ENCODE results near the gene CHST8. TPM values are rescaled to one million over a fixed set of nuclear protein-coding genes. Genes with fewer than 3 reads are reported as not detected.
"Not testable (repeated sequence)": the region's sequence is repeated elsewhere in the genome, so short reads cannot be mapped to it uniquely, and the experiment has no call there.

Gene CHST8
- total RNA-seq, 1 experiment from 2014 or later: not detected

DNA sequence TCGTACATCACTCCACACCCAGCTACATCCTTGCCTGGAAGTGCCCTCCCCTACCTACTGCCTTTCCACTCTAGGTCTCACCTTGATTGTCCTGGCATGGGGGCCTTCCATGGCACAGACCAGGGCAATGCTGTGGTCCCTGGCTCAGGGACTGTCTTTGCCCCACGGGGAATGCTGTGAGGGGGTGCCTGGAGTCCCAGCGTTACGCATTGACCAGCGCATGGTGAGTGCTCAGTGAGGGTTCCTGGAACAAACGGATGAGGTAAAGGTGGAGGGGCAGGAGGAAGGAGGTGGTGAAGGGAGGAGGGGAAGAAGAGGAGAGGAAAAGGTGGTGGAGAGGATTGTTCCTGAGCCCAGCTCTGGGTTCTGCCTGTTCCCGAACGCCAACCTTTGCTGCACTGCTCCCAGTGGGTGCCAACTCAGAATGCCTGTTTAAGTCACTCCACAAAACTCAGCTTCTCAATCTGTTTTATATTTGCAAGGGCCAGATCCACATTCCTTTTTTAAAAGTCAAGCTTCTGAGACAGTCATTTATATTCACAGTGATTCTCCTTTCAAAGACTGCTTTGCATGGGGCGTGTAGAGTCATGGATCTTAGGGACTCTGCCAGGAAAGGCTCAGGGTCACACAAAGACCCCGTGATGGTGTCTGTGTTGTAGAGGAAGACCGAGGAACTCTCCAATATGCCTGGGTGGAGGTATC is 40.8 kb downstream of the CHST8 start:
- H3K36me3 ChIP-seq (ENCODE audit: control insufficient read depth, insufficient read depth, low read length): no peaks in the 10 kb centered on the region
- Mint-ChIP-seq H3K9me3 (ENCODE audit: unreplicated experiment) (no peaks in the 10 kb centered on the region), H3K36me3 (ENCODE audit: insufficient read depth, unreplicated experiment) (no peaks in the 10 kb centered on the region), H3K27ac (ENCODE audit: unreplicated experiment) (no peak overlapping the region), H3K4me1 (ENCODE audit: low read depth, unreplicated experiment) (no peaks in the 10 kb centered on the region), H3K27me3 (ENCODE audit: insufficient read depth, unreplicated experiment) (peaks cover 14% of the 10 kb centered on the region), H3K4me3 (ENCODE audit: unreplicated experiment) (no peak overlapping the region)
- intact Hi-C loops (cut with micrococcal nuclease; ENCODE audit: unreplicated experiment): no loop called here
- POLR2A ChIA-PET: no interaction called here
- H3K9me3 ChIP-seq: no peaks in the 10 kb centered on the region
- CTCF ChIA-PET: no interaction called here
- BruUV-seq (replicated peaks): no TSS peak
- no peak overlapping the region for H3K4me3 ChIP-seq (ENCODE audit: low read depth, low read length)
- no peaks in the 10 kb centered on the region; the same call in 1 of the 2 replicates for H3K27me3 ChIP-seq (replicated peaks; ENCODE audit: control insufficient read depth, insufficient read depth, low read length)
- TF ChIP-seq, protein P1, sequence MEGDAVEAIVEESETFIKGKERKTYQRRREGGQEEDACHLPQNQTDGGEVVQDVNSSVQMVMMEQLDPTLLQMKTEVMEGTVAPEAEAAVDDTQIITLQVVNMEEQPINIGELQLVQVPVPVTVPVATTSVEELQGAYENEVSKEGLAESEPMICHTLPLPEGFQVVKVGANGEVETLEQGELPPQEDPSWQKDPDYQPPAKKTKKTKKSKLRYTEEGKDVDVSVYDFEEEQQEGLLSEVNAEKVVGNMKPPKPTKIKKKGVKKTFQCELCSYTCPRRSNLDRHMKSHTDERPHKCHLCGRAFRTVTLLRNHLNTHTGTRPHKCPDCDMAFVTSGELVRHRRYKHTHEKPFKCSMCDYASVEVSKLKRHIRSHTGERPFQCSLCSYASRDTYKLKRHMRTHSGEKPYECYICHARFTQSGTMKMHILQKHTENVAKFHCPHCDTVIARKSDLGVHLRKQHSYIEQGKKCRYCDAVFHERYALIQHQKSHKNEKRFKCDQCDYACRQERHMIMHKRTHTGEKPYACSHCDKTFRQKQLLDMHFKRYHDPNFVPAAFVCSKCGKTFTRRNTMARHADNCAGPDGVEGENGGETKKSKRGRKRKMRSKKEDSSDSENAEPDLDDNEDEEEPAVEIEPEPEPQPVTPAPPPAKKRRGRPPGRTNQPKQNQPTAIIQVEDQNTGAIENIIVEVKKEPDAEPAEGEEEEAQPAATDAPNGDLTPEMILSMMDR (IDR thresholded peaks at IDR 0.05; ENCODE audit: insufficient read depth in 1 of 2, low read depth in 1 of 2, low read length in 1 of 2, severe bottlenecking in 1 of 2, unreplicated experiment in 1 of 2): no peak
- H3K4me1 ChIP-seq: no peaks in the 10 kb centered on the region
- no peak for DNase-seq

DNA sequence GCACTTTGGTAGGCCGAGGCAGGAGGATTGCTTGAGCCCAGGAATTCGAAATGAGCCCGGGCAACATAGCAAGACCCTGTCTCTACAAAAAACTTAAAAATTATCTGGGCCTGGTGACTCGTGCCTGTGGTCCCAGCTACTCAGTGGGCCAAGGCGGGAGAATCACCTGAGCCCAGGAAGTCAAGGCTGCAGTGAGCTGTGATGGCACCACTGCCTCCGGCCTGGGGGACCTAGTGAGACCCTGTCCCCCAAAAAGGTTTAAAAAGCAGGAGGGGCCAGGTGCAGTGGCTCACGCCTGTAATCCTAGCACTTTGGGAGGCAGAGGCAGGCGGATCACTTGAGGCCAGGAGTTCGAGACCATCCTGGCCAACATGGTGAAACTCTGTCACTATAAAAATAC is 41.6 kb downstream of the CHST8 start:
- H3K4me3 Mint-ChIP-seq (ENCODE audit: unreplicated experiment); H3K4me1 ChIP-seq; H3K9me3 Mint-ChIP-seq (ENCODE audit: unreplicated experiment); CTCF ChIA-PET; POLR2A ChIA-PET; H3K36me3 ChIP-seq (ENCODE audit: control insufficient read depth, insufficient read depth, low read length); BruUV-seq (replicated peaks); H3K27me3 ChIP-seq (replicated peaks; ENCODE audit: control insufficient read depth, insufficient read depth, low read length); DNase-seq; H3K27ac Mint-ChIP-seq (ENCODE audit: unreplicated experiment); intact Hi-C loops (cut with micrococcal nuclease; ENCODE audit: unreplicated experiment); H3K4me1 Mint-ChIP-seq (ENCODE audit: low read depth, unreplicated experiment); H3K9me3 ChIP-seq; H3K36me3 Mint-ChIP-seq (ENCODE audit: insufficient read depth, unreplicated experiment); H3K4me3 ChIP-seq (ENCODE audit: low read depth, low read length): not testable (repeated sequence)
- peaks cover 21% of the 10 kb centered on the region for H3K27me3 Mint-ChIP-seq (ENCODE audit: insufficient read depth, unreplicated experiment)

DNA sequence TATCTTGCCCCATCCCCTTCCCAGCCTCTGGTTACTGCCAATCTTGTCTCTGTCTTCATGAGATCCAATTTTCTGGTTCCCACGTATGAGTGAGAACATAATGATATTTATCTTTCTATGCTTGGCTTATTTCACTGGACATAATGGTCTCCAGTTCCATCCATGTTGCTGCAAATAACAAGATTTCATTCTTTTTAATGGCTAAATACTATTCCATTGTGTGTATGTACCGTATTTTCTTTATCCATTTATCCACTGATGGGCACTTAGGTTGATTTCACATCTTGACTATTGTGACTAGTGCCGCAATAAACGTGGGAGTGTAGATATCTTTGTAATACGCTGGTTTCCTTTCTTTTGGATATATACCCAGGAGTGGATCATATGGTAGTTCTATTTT is 43.0 kb downstream of the CHST8 start:
- BruUV-seq (replicated peaks): no TSS peak
- Mint-ChIP-seq H3K27me3 (ENCODE audit: insufficient read depth, unreplicated experiment) (peaks cover 23% of the 10 kb centered on the region), H3K4me3 (ENCODE audit: unreplicated experiment) (no peak overlapping the region), H3K4me1 (ENCODE audit: low read depth, unreplicated experiment) (no peaks in the 10 kb centered on the region), H3K9me3 (ENCODE audit: unreplicated experiment) (no peaks in the 10 kb centered on the region), H3K36me3 (ENCODE audit: insufficient read depth, unreplicated experiment) (no peaks in the 10 kb centered on the region), H3K27ac (ENCODE audit: unreplicated experiment) (no peak overlapping the region)
- ChIA-PET POLR2A (no interaction called here), CTCF (no interaction called here)
- TF ChIP-seq, protein P1 (IDR thresholded peaks at IDR 0.05; ENCODE audit: insufficient read depth in 1 of 2, low read depth in 1 of 2, low read length in 1 of 2, severe bottlenecking in 1 of 2, unreplicated experiment in 1 of 2): no peak
- Histone ChIP-seq H3K27me3 (replicated peaks; ENCODE audit: control insufficient read depth, insufficient read depth, low read length) (no peaks in the 10 kb centered on the region; the same call in 1 of the 2 replicates), H3K9me3 (no peaks in the 10 kb centered on the region), H3K36me3 (ENCODE audit: control insufficient read depth, insufficient read depth, low read length) (no peaks in the 10 kb centered on the region), H3K4me3 (ENCODE audit: low read depth, low read length) (no peak overlapping the region), H3K4me1 (no peaks in the 10 kb centered on the region)
- intact Hi-C loops (cut with micrococcal nuclease; ENCODE audit: unreplicated experiment): no loop called here
- DNase-seq: no peak

Measured in Caco-2 (cell line).